ENCODE measurements around the gene PDXK. TPM values are rescaled to one million over a fixed set of nuclear protein-coding genes. Genes with fewer than 3 reads are reported as not detected.

PDXK gene
- total RNA-seq, 3 donors from 2014 or later: 101 to 114 (median 106) TPM

- Mint-ChIP-seq H3K36me3 (ENCODE audit: insufficient read depth) (peaks cover 7% of the 10 kb centered on the region), H3K27me3 (ENCODE audit: low read depth) (peaks cover 3% of the 10 kb centered on the region), H3K4me1 (ENCODE audit: low read depth) (peaks cover 6% of the 10 kb centered on the region), H3K4me3 (no peak overlapping the region), H3K9me3 (no peaks in the 10 kb centered on the region)
- DNase-seq (peak; percentile 88), ATAC-seq (peak; percentile 75 to 81)
Observed at GRCh38 chr21:43810505-43811261, 91.8 kb downstream of the PDXK start.

GRCh38 chr21:43811262-43812105 is 92.6 kb downstream of the PDXK start:
- ATAC-seq: no peak
- no peak for DNase-seq
- Mint-ChIP-seq H3K27me3 (ENCODE audit: low read depth) (peaks cover 3% of the 10 kb centered on the region), H3K4me1 (ENCODE audit: low read depth) (peaks cover 6% of the 10 kb centered on the region), H3K36me3 (ENCODE audit: insufficient read depth) (peaks cover 2% of the 10 kb centered on the region), H3K4me3 (no peak overlapping the region), H3K9me3 (no peaks in the 10 kb centered on the region)

Other genes with a start within 250 kb of the PDXK start
- gene HSF2BP, start 59.6 kb upstream of the PDXK start, total RNA-seq: 1 to 10 TPM; 1.7 to 2.1 (median 1.9) TPM
- 100 to 1,000 TPM; 106 to 132 (median 115) TPM for gene RRP1B, start 59.6 kb upstream of the PDXK start, total RNA-seq
- 10 to 100 TPM; 17.7 to 26.9 (median 24.5) TPM for gene CSTB, start 57.2 kb downstream of the PDXK start, total RNA-seq
- gene RRP1, start 70.4 kb downstream of the PDXK start, total RNA-seq: 100 to 1,000 TPM; 132 to 139 (median 136) TPM
- gene AGPAT3, start 146.1 kb downstream of the PDXK start, total RNA-seq: 100 to 1,000 TPM in 2 of 3 donors, 10 to 100 TPM in 1; 97.4 to 122 (median 117) TPM

Measured in activated T-cell treated with anti-CD3 and anti-CD28 coated beads, Interleukin-2, amount 50 U/mL, for 4 hours (primary cell).